DOHH2 (cell line): Measurements from ENCODE around the gene IFNGR2.

Source experiments
- EZH2phosphoT487 ChIP-seq: fragments of 200-600 bp; sonication (generic); IDR thresholded peaks from 2 replicates; pipeline ENCODE4 v1.6.1; 2017; ENCODE audit warnings: borderline replicate concordance, mild to moderate bottlenecking, antibody characterized with exemption, low read length, moderate library complexity, mixed read lengths
- TF ChIP-seq, protein P1 (sequence below): fragments of 200-600 bp; sonication (generic); IDR thresholded peaks from one replicate; pipeline ENCODE4 v1.5.1; 2014; ENCODE audit warnings: antibody characterized with exemption, mild to moderate bottlenecking, low read depth, low read length; ENCODE audit not compliant: poor library complexity, severe bottlenecking

DNA sequence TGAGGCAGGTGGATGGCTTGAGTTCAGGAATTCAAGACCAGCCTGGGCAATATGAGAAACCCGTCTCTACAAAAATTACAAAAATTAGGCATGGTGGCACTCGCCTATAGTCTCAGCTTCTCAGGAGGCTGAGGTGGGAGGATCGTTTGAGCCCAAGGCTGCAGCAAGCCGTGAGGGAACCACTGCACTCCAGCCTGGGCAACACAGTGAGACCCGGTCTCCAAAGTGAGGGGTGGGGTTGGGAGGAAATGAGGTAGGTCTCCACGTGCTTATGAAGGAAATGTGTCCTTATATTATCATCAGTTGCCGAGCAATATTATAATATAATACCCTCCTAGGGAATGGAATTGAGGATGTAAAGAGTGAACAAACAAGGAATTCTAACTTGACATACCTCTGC is 73.9 kb downstream of the IFNGR2 start:
- TF ChIP-seq, protein P1, sequence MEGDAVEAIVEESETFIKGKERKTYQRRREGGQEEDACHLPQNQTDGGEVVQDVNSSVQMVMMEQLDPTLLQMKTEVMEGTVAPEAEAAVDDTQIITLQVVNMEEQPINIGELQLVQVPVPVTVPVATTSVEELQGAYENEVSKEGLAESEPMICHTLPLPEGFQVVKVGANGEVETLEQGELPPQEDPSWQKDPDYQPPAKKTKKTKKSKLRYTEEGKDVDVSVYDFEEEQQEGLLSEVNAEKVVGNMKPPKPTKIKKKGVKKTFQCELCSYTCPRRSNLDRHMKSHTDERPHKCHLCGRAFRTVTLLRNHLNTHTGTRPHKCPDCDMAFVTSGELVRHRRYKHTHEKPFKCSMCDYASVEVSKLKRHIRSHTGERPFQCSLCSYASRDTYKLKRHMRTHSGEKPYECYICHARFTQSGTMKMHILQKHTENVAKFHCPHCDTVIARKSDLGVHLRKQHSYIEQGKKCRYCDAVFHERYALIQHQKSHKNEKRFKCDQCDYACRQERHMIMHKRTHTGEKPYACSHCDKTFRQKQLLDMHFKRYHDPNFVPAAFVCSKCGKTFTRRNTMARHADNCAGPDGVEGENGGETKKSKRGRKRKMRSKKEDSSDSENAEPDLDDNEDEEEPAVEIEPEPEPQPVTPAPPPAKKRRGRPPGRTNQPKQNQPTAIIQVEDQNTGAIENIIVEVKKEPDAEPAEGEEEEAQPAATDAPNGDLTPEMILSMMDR, result no peak
- no peak for TF ChIP-seq EZH2phosphoT487
